OCI-LY7 (cell line): ENCODE measurements around the gene DRP2.
"Not testable (repeated sequence)": the region's sequence is repeated elsewhere in the genome, so short reads cannot be mapped to it uniquely, and the experiment has no call there.

Experiments
- EZH2phosphoT487 ChIP-seq: fragments of 200-600 bp; sonication (generic); IDR thresholded peaks from 2 replicates; pipeline ENCODE4 v1.6.1; 2018; ENCODE audit warnings: low read depth, borderline replicate concordance, mild to moderate bottlenecking, mixed run types, antibody characterized with exemption, low read length, moderate library complexity, mixed read lengths
- TF ChIP-seq, protein P1 (sequence below): fragments of 200-600 bp; sonication (generic); conservative IDR thresholded peaks from 2 replicates; pipeline ENCODE4 v1.5.1; 2014; ENCODE audit warnings: mild to moderate bottlenecking, antibody characterized with exemption, low read length, moderate library complexity, mixed read lengths

DNA sequence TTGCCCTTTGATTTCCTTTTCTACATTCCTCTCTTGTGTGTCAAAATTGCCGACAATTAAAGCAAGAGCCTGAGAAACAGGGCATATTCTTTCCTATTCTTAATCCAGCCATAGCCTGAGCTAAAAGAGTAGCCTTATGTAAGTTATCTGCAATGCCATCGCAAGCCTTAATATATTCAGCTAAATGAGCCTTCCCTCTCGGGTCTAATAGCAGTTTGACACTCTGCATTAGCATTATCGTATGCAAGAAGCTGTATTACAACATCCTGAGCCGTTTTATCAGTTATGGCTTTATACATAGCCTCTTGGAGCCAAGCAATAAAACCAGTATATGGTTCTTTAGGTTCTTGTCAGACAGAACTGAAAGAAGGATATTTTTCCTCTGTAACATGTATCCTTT, 31.6 kb upstream of the DRP2 start:
- TF ChIP-seq, protein P1, sequence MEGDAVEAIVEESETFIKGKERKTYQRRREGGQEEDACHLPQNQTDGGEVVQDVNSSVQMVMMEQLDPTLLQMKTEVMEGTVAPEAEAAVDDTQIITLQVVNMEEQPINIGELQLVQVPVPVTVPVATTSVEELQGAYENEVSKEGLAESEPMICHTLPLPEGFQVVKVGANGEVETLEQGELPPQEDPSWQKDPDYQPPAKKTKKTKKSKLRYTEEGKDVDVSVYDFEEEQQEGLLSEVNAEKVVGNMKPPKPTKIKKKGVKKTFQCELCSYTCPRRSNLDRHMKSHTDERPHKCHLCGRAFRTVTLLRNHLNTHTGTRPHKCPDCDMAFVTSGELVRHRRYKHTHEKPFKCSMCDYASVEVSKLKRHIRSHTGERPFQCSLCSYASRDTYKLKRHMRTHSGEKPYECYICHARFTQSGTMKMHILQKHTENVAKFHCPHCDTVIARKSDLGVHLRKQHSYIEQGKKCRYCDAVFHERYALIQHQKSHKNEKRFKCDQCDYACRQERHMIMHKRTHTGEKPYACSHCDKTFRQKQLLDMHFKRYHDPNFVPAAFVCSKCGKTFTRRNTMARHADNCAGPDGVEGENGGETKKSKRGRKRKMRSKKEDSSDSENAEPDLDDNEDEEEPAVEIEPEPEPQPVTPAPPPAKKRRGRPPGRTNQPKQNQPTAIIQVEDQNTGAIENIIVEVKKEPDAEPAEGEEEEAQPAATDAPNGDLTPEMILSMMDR = not testable (repeated sequence)
- TF ChIP-seq EZH2phosphoT487 = not testable (repeated sequence)
